ENCODE data around the gene VWA3A. TPM values are rescaled to one million over a fixed set of nuclear protein-coding genes. Genes with fewer than 3 reads are reported as not detected.

VWA3A gene
- total and polyA plus RNA-seq, 2 of the 4 experiments (the other 2 are of a cell fraction), result not detected

DNA sequence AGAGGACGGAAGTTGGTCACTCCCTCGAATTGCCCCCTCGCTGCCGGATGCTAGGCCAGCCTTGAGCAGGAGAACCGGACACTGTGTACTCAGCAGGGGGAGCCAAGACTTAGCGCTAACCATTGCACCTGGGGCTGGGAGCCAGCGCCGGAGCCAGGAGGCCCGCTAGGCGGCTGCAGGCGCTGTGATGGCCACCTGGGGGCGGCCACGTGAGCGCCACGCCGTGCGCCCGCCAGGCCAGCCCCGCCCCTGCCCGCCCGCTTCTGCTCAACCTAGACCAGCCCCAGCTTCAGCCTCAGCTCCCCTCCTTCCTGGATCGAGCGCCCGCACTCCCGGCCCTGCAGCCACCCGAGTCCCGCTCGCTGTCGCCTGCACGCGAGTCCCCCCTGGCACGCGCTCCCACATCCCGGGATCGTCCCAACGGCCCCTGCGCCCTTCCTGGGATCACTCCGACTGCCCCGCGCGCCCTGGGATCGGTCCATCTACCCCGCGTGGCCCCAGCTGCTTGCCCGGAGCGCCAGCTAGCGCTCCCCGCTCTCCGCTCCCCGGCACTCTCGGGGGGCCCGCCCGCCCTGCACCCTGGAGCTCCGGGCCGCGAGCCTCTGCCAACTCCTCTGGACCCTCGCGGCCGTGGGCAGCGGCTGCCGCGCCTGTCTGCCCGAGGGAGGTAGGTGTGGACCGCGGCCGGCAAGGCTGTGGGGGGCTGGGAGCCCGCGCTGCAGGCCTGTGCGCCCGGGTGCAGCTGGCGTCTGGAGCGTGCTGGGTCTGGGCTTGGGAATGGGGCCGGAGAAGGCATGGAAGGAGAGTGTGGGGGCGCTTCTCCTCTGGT, 113.9 kb downstream of the VWA3A start, which contains the start of gene EEF2K (continued):
- TF ChIP-seq, protein P1, sequence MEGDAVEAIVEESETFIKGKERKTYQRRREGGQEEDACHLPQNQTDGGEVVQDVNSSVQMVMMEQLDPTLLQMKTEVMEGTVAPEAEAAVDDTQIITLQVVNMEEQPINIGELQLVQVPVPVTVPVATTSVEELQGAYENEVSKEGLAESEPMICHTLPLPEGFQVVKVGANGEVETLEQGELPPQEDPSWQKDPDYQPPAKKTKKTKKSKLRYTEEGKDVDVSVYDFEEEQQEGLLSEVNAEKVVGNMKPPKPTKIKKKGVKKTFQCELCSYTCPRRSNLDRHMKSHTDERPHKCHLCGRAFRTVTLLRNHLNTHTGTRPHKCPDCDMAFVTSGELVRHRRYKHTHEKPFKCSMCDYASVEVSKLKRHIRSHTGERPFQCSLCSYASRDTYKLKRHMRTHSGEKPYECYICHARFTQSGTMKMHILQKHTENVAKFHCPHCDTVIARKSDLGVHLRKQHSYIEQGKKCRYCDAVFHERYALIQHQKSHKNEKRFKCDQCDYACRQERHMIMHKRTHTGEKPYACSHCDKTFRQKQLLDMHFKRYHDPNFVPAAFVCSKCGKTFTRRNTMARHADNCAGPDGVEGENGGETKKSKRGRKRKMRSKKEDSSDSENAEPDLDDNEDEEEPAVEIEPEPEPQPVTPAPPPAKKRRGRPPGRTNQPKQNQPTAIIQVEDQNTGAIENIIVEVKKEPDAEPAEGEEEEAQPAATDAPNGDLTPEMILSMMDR (conservative IDR thresholded peaks at IDR 0.05; ENCODE audit: low read depth, low read length), result peak; percentile 88

Other genes starting within 250 kb of the VWA3A start
- 11.1 and 13.3 TPM in 2 replicates for gene NPIPB4, start 234.8 kb upstream of the VWA3A start, total RNA-seq (2012; rRNA removed)
- 18.7 and 28.3 TPM in 2 replicates for gene NPIPB4, start 234.8 kb upstream of the VWA3A start, polyA plus RNA-seq (2012; rRNA removed)
- gene UQCRC2, start 139.2 kb upstream of the VWA3A start, total RNA-seq (2012; rRNA removed), result 234 and 284 TPM in 2 replicates
- gene UQCRC2, start 139.2 kb upstream of the VWA3A start, polyA plus RNA-seq (2012; rRNA removed), result 187 and 191 TPM in 2 replicates
- gene PDZD9, start 91.4 kb upstream of the VWA3A start, total RNA-seq (2012; rRNA removed), result not detected in 2 replicates
- gene PDZD9, start 91.4 kb upstream of the VWA3A start, polyA plus RNA-seq (2012; rRNA removed), result 0.13 TPM in 1 of 2 replicates, not detected in the other
- 16.0 and 16.9 TPM in 2 replicates for gene MOSMO, start 84.4 kb upstream of the VWA3A start, total RNA-seq (2012; rRNA removed)
- 8.0 and 10.5 TPM in 2 replicates for gene MOSMO, start 84.4 kb upstream of the VWA3A start, polyA plus RNA-seq (2012; rRNA removed)
- not detected in 2 replicates for gene SDR42E2, start 70.0 kb downstream of the VWA3A start, total RNA-seq (2012; rRNA removed)
- not detected in 2 replicates for gene SDR42E2, start 70.0 kb downstream of the VWA3A start, polyA plus RNA-seq (2012; rRNA removed)
- gene EEF2K, start 113.7 kb downstream of the VWA3A start, total RNA-seq (2012; rRNA removed), result 9.7 and 10.3 TPM in 2 replicates
- 16.5 and 19.1 TPM in 2 replicates for gene EEF2K, start 113.7 kb downstream of the VWA3A start, polyA plus RNA-seq (2012; rRNA removed)
- gene POLR3E, start 204.9 kb downstream of the VWA3A start, total RNA-seq (2012; rRNA removed), result 19.9 and 71.1 TPM in 2 replicates
- 46.0 and 49.5 TPM in 2 replicates for gene POLR3E, start 204.9 kb downstream of the VWA3A start, polyA plus RNA-seq (2012; rRNA removed)

Data from IMR-90 (cell line).